ENCODE results near the gene THRB.

THRB gene

DNA sequence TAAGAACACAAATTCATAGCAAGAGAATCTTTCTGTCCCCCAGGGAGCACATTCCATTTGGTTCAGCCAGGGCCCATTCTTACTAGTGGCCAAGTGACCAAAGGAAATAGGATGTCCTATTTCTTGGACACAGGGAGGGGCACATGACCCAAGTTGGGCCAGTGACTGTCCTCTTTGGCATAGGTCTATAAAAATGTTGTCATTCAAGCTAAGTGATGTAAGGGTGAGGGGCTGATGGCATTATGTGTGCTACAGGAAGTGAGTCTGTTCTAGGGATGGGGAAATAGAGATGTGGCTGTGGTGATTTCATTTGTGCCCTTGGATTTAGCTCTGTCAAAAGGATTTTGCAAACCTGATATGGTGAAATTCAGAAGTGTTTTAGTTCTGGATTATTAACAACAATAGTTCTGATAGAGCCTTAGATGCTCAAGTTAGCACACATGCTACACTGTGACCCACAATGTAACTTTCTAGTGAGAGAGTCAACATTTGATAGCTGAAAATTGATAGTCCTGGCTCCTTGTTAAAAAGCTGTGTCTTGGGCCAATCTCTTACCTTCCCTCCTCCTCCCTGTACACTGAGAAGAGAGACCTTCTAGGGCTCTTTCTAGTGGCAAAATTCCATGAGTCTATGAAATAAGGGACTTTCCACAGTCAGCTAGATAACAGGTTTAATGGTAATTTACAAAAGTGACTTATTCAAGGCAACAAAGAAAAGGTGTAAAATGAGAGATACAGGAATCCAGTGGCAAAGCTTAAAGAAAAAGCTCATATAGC lies 117.2 kb downstream of the THRB start:
- TF ChIP-seq, protein P1, sequence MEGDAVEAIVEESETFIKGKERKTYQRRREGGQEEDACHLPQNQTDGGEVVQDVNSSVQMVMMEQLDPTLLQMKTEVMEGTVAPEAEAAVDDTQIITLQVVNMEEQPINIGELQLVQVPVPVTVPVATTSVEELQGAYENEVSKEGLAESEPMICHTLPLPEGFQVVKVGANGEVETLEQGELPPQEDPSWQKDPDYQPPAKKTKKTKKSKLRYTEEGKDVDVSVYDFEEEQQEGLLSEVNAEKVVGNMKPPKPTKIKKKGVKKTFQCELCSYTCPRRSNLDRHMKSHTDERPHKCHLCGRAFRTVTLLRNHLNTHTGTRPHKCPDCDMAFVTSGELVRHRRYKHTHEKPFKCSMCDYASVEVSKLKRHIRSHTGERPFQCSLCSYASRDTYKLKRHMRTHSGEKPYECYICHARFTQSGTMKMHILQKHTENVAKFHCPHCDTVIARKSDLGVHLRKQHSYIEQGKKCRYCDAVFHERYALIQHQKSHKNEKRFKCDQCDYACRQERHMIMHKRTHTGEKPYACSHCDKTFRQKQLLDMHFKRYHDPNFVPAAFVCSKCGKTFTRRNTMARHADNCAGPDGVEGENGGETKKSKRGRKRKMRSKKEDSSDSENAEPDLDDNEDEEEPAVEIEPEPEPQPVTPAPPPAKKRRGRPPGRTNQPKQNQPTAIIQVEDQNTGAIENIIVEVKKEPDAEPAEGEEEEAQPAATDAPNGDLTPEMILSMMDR (IDR thresholded peaks at IDR 0.05; ENCODE audit: extremely low read depth, missing control alignments), result no peak
- DNase-seq (ENCODE audit: low spot score), result no peak

DNA sequence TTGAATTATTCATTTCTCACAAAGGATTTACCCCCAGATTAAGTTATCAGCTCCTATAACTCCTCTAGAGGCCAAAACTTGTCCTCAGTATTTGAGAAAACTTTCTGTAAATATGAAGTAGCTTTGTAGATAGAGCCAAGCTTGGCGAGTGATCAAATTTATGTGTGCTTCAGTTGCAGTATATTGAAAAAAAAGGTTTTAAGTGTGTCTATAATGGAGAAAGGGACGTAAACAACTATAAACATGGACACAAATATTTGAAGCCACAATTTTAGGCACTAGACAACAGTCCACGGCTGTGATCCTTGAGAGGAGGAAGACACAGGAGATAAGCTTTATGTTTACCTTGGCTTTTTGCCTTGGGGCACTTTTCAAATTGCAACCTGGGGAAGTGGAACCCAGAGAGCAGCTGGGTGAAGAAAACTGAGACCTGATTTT lies 118.7 kb downstream of the THRB start:
- TF ChIP-seq, protein P1 (IDR thresholded peaks at IDR 0.05; ENCODE audit: extremely low read depth, missing control alignments), result no peak
- no peak for DNase-seq (ENCODE audit: low spot score)

DNA sequence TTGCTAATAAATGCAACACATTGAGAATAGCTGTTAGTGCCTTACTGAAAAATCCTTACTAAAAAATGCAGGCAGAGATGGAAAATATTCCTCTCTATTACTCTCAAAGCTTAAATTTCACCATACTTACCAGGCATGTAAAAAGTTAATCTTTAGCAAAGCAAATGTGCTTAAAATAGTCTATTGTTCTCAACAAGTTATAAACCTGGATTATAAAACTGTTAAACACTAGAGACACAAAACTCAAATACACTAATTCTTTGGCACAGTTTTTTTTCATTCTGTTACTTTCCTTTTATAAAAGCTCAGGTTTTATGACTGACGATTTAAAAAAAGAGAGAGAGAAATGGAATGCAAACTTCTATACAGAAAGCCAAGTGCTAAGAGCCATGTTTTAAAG lies 119.8 kb downstream of the THRB start:
- no peak for DNase-seq (ENCODE audit: low spot score)
- TF ChIP-seq, protein P1 (IDR thresholded peaks at IDR 0.05; ENCODE audit: extremely low read depth, missing control alignments), result no peak

DNA sequence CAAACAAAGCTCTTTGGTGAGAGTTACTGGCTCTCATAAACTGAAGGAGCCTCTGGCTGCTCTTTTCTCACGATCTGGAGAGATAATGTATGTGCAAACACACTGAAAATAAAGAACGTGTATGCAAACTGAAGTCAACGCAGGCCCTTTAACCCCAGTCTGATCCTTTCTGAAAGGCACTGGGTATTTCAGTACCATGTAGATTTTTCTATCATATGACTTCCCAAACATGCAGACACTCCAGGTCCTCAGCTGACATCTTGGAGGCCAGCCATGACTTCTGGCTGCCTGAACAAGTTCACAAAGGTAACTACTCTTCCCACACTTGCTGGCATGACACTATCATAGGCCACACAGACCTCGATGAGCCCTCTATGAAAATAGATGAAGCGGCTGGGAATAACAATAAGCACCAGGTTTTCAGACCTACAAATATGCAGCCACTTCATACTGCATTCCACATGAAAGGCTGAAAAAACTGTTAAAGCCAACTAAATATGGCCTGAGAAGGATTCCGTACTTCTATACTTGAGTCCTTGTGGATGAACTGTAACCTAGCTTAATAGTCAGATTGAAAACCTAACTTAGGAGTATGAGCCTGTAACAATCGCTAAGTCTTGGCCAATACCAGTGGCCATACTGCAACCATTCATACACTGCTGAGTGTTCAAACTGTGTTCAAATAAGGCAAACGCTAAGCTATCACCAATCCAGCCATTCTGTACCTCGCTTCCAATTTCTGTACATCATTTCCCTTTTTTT lies 121.3 kb downstream of the THRB start:
- TF ChIP-seq, protein P1 (IDR thresholded peaks at IDR 0.05; ENCODE audit: extremely low read depth, missing control alignments), result no peak
- no peak for DNase-seq (ENCODE audit: low spot score)

DNA sequence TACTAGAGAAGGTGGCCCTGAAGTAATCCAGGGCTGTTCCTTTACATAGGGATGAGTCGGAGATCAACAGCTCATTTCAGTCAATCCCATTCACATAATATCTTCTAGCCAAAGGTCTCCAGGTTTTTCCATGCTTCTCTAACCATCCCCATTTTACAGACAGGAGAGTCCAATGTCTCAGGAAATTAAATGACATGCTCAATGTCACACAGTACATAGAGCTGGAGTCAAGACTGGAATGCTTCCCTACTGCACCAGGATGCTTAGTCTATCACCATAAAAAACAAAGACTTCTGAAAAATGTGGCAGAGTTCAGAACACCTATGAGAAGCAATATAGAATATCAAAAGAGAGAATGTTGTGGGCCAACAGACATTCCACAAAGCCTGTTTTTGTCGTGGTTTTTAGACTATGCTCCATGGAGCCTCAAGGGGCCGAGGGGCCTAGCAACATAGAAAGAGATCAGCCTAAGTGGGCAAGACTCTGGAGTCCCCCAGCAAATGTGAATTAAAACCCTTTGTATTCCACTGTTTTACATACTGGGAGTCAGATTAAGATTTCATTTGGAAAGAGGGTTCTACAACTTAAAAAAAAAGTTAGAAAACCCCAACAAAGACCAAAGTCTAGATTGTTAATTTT lies 122.0 kb downstream of the THRB start:
- no peak for DNase-seq (ENCODE audit: low spot score)
- TF ChIP-seq, protein P1 (IDR thresholded peaks at IDR 0.05; ENCODE audit: extremely low read depth, missing control alignments), result no peak

DNA sequence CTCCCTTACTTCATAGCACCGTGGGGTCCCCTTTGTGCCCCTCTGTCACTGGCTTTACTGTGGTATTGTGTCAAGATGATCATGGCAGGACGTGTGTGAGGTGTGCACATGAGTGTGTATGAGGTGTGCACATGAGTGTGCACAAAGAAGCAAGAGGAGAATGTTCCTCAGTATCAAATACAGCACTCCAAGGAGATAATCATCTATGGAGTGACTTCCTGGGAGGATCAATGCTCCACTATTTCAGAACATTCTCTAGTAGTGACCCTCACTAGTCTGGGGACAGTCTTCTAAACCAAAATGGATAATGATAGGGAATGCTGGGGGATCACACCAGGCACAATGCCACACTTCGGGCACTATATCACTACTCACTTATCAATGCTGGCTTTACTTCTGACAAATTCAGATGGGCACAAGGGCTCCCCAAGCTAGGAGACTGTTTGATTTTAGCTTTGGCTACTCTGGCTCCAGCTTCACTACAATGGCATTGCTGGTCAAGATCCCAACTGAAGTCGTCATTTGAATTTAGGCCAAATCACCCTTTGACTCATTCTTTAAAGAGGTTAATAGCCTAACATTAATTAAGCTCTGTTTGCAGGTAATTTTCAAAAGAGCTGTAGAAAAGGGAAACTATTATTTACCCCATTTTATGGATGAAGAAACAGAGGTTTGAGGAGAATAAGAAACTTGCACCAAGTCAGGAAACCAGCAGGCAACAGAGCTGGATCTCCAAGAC lies 124.1 kb downstream of the THRB start:
- TF ChIP-seq, protein P1 (IDR thresholded peaks at IDR 0.05; ENCODE audit: extremely low read depth, missing control alignments), result no peak
- no peak for DNase-seq (ENCODE audit: low spot score)

Measured in GM20000 (cell line).